ENCODE measurements around the gene AIM2.

Gene AIM2

GRCh38 chr1:159014851-159015250 is 61.7 kb downstream of the AIM2 start:
- no peak for DNase-seq

- peak; percentile 12 to 18 for DNase-seq
Measured at GRCh38 chr1:159014003-159014571, 62.5 kb downstream of the AIM2 start.

GRCh38 chr1:159012495-159012894 is 64.1 kb downstream of the AIM2 start:
- peak; percentile 69 to 86 for DNase-seq
